ENCODE measurements around the gene SLC6A4. TPM values are rescaled to one million over a fixed set of nuclear protein-coding genes. Genes with fewer than 3 reads are reported as not detected.

SLC6A4 gene
- total and polyA plus RNA-seq, 10 of the 15 experiments (the other 5 are each of a cell fraction or from before 2014, with no cell fraction given) = 5.3 to 20.6 (median 10.1) TPM

DNA sequence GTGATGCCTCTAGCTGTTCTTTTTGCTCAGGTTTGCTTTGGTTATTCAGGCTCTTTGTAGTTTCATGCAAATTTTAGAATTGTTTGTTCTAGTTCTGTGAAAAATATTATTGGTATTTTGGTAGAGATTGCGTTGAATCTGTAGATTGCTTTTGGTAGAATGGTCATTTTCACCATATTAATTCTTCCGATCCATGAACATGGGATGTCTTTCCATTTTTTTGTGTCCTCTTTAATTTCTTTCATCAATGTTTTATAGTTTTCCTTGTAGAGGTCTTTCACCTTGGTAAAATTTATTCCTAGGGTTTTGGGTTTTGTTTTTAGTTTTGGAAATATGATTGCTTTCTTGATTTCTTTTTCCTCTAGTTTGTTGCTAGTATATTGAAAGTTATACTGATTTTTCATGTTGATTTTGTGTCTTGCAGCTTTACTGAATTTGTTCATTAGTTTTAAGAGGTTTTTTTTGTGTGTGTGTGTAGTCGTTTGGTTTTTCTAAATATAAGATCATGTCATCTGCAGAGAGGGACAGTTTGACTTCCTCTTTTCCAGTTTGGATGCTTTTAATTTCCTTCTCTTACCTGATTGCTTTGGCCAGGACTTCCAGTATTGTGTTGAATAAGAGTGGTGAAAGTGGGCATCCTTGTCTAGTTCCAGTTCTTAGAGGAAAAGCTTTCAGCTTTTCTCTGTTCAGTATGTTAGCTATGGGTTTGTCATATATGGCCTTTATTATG is 76.4 kb downstream of the SLC6A4 start (continued):
- no peak for TF ChIP-seq EGR1 (IDR thresholded peaks at IDR 0.05; ENCODE audit: borderline replicate concordance in 1 of 2, low read depth in 2 of 2, low read length in 2 of 2)
- TF ChIP-seq ZSCAN29 (IDR thresholded peaks at IDR 0.05) = no peak
- no peak for TF ChIP-seq E2F8 (IDR thresholded peaks at IDR 0.05; ENCODE audit: low read depth, partially characterized antibody)
- TF ChIP-seq EZH2 (IDR thresholded peaks at IDR 0.05; ENCODE audit: borderline replicate concordance, control insufficient read depth, low read depth, low read length) = no peak
- TF ChIP-seq SMARCA5 (IDR thresholded peaks at IDR 0.05) = no peak

GRCh38 chr17:30155389-30155788 is 80.1 kb downstream of the SLC6A4 start:
- Histone ChIP-seq H3K4me2 (ENCODE audit: control insufficient read depth, insufficient read depth) (no peak overlapping the region), H3K36me3 (ENCODE audit: control insufficient read depth in 2 of 2, insufficient read depth in 2 of 2, low read length in 1 of 2) (peaks cover 0 to 3% of the 10 kb centered on the region in 2 experiments; a peak in 2 of 4 replicates), H3K27ac (ENCODE audit: control insufficient read depth, insufficient read depth) (no peak overlapping the region), H2AFZ (ENCODE audit: control insufficient read depth, low read depth, low read length) (no peak overlapping the region), H3K9ac (ENCODE audit: control insufficient read depth, insufficient read depth, low read length) (no peak overlapping the region), H3K9me3 (replicated peaks; ENCODE audit: control insufficient read depth, insufficient read depth, low read length) (peaks cover 10% of the 10 kb centered on the region), H3K27me3 (replicated peaks in 1 of 2; ENCODE audit: control insufficient read depth in 2 of 2, insufficient read depth in 2 of 2, low read length in 1 of 2) (no peaks in the 10 kb centered on the region), H3K4me3 (no peak overlapping the region), H3K4me1 (ENCODE audit: control insufficient read depth, insufficient read depth, low read length) (no peaks in the 10 kb centered on the region; the same call in none of the 2 replicates), H3K79me2 (ENCODE audit: control insufficient read depth, insufficient read depth, low read length) (peaks cover 26% of the 10 kb centered on the region), H4K20me1 (ENCODE audit: control insufficient read depth, insufficient read depth) (no peaks in the 10 kb centered on the region)
- no TSS peak for BruUV-seq (replicated peaks)
- no peak for ATAC-seq
- no peak for FAIRE-seq
- SMC1A ChIA-PET (ENCODE audit: uncharacterized antibody, unreplicated experiment) = interaction anchor here (1.2 kb wide), 1 partner anchor 43 kb away, joined by 3 read pairs; no protein-coding TSS in a partner anchor
- in situ Hi-C loops (cut with MboI) (no loop called here), intact Hi-C loops (cut with micrococcal nuclease; ENCODE audit: unreplicated experiment) (no loop called here)
- 100% methylated on average over 2 of the region's 2 CpGs for WGBS (ENCODE audit: insufficient coverage, insufficient replicate concordance, low lambda C conversion rate, missing lambda C conversion rate)
- RAD21 ChIA-PET (ENCODE audit: unreplicated experiment) = no interaction called here
- POLR2A ChIA-PET = no interaction called here
- no peak for DNase-seq (ENCODE audit: low read depth, low spot score)
- CTCF ChIA-PET = interaction anchor here (2.5 kb wide), 1 partner anchor 11 kb away, joined by 7 read pairs; no protein-coding TSS in a partner anchor
- TF ChIP-seq, protein P1, sequence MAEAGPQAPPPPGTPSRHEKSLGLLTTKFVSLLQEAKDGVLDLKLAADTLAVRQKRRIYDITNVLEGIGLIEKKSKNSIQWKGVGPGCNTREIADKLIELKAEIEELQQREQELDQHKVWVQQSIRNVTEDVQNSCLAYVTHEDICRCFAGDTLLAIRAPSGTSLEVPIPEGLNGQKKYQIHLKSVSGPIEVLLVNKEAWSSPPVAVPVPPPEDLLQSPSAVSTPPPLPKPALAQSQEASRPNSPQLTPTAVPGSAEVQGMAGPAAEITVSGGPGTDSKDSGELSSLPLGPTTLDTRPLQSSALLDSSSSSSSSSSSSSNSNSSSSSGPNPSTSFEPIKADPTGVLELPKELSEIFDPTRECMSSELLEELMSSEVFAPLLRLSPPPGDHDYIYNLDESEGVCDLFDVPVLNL (IDR thresholded peaks at IDR 0.05; ENCODE audit: low read depth, low read length) = no peak
- TF ChIP-seq HDGF (IDR thresholded peaks at IDR 0.05) (no peak), IKZF2 (IDR thresholded peaks at IDR 0.05) (no peak), HDAC6 (IDR thresholded peaks at IDR 0.05; ENCODE audit: unreplicated experiment) (no peak), IKZF1 (conservative IDR thresholded peaks at IDR 0.05) (no peak), PRDM15 (CRISPR knock-in tag; IDR thresholded peaks at IDR 0.05) (no peak), SUPT20H (IDR thresholded peaks at IDR 0.05; ENCODE audit: borderline replicate concordance, control insufficient read depth, low read depth, low read length) (no peak), POLR2A (IDR thresholded peaks at IDR 0.05; ENCODE audit: low read depth, low read length) (no peak), SIN3A (IDR thresholded peaks at IDR 0.05; ENCODE audit: low read depth, low read length) (no peak), ESRRA (IDR thresholded peaks at IDR 0.05; ENCODE audit: low read length) (no peak)
